GM23248 (cell line): ENCODE results near the gene ABLIM1. TPM values are rescaled to one million over a fixed set of nuclear protein-coding genes. Genes with fewer than 3 reads are reported as not detected.

ENCODE experiments used
- DNase-seq: peaks from one replicate; pipeline ENCODE4 v3.0.0-alpha.2; 2015
- H2AFZ ChIP-seq: fragments of 200-600 bp; sonication (generic); 2 replicates; pipeline ENCODE4 v1.6.1; 2016; ENCODE audit warnings: antibody characterized with exemption
- H3F3A ChIP-seq: fragments of 200-600 bp; sonication (generic); 2 replicates; pipeline ENCODE4 v1.6.1; 2016; ENCODE audit warnings: mild to moderate bottlenecking, antibody characterized with exemption, mixed run types; ENCODE audit not compliant: insufficient read depth
- H3K27ac ChIP-seq: fragments of 200-600 bp; sonication (generic); 2 replicates; pipeline ENCODE4 v1.5.1; 2016; ENCODE audit warnings: mild to moderate bottlenecking
- H3K27me3 ChIP-seq: fragments of 200-600 bp; sonication (generic); replicated peaks from 2 replicates; pipeline ENCODE4 v1.6.1; 2016; ENCODE audit warnings: mild to moderate bottlenecking; ENCODE audit not compliant: insufficient read depth
- H3K36me3 ChIP-seq: fragments of 200-600 bp; sonication (generic); 2 replicates; pipeline ENCODE4 v1.6.1; 2016; ENCODE audit warnings: low read depth, mild to moderate bottlenecking
- H3K4me1 ChIP-seq: fragments of 200-600 bp; sonication (generic); 2 replicates; pipeline ENCODE4 v1.6.1; 2016; ENCODE audit warnings: mild to moderate bottlenecking; ENCODE audit not compliant: insufficient read depth
- H3K4me2 ChIP-seq: fragments of 200-600 bp; sonication (generic); one replicate; pipeline ENCODE4 v1.6.1; 2016; ENCODE audit warnings: mild to moderate bottlenecking; ENCODE audit not compliant: unreplicated experiment
- H3K4me3 ChIP-seq: fragments of 200-600 bp; sonication (generic); 2 replicates; pipeline ENCODE4 v1.5.1; 2016; ENCODE audit warnings: mild to moderate bottlenecking
- H3K79me2 ChIP-seq: fragments of 200-600 bp; sonication (generic); 2 replicates; pipeline ENCODE4 v1.6.1; 2016; ENCODE audit warnings: mild to moderate bottlenecking; ENCODE audit not compliant: insufficient read depth
- H3K9ac ChIP-seq: fragments of 200-600 bp; sonication (generic); 2 replicates; pipeline ENCODE4 v1.6.1; 2016; ENCODE audit warnings: mild to moderate bottlenecking
- H3K9me2 ChIP-seq: fragments of 200-600 bp; sonication (generic); 2 replicates; pipeline ENCODE4 v1.6.1; 2016; ENCODE audit warnings: mixed run types, mild to moderate bottlenecking, moderate library complexity; ENCODE audit not compliant: insufficient read depth
- H3K9me3 ChIP-seq: fragments of 200-600 bp; sonication (generic); one replicate; pipeline ENCODE4 v1.6.1; 2017; ENCODE audit warnings: low read depth
- H4K20me1 ChIP-seq: fragments of 200-600 bp; sonication (generic); 2 replicates; pipeline ENCODE4 v1.6.0; 2016; ENCODE audit not compliant: insufficient read depth
- EZH2 ChIP-seq: fragments of 200-600 bp; sonication (generic); IDR thresholded peaks from 2 replicates; pipeline ENCODE4 v1.6.1; 2018; ENCODE audit warnings: antibody characterized with exemption, mild to moderate bottlenecking; ENCODE audit not compliant: insufficient read depth, poor library complexity, severe bottlenecking
- EZH2phosphoT487 ChIP-seq: fragments of 200-600 bp; sonication (generic); IDR thresholded peaks from 2 replicates; pipeline ENCODE4 v1.6.1; 2018; ENCODE audit warnings: antibody characterized with exemption, moderate library complexity, mild to moderate bottlenecking, low read depth; ENCODE audit not compliant: insufficient read depth
- WGBS, 2 experiments: methylation state at CpG; one replicate each; pipeline ENCODE4 v1.1.6; 2015 to 2017; ENCODE audit warnings: low lambda C conversion rate in 2 of 2, low coverage in 1 of 2; ENCODE audit errors: missing lambda C conversion rate in 2 of 2; 5-methylcytosine and 5-hydroxymethylcytosine counted together
- in situ Hi-C: fragments of 300-500 bp; cut with MboI; formaldehyde crosslinking; loops from 2 replicates; pipeline ENCODE4 v1.15.0; 2020
- polyA plus RNA-seq: library from polyadenylated mRNA; unstranded; fragments of >200 nt; fragmentation: Nextera tagmentation; extraction: Ambion mirVana; gene quantifications from 2 replicates; pipeline ENCODE4 v1.2.1, GENCODE V29; 2016
- total RNA-seq: library from RNA; depleted of rRNA; stranded (reverse); fragments of >200 nt; shearing (Covaris generic); gene quantifications from 2 replicates; pipeline ENCODE4 v1.2.3, GENCODE V29; 2014

Gene ABLIM1
- total and polyA plus RNA-seq, 2 experiments from 2014 or later: 0.54 to 0.78 TPM

DNA sequence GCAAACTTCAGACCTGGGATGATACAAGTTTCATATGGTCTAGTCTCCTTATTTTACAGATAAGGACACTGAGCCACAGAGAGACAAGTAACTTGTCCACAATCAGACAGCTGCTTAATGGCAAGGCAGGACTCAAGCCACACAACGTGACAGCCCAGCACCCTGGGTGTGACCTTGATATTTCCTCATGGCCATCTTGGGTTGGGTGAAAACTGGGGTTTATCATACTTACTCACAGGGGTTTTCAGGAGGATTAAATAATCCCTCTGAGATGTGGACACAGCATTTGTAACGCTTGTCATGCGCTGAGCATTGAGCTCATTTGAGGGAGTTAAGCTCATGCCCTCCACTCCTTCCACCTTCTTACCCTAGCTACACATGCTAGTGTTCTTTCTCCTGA lies 58.0 kb downstream of the ABLIM1 start:
- TF ChIP-seq EZH2phosphoT487: no peak
- TF ChIP-seq EZH2: no peak
- H3K27me3 ChIP-seq: peaks cover 10% of the 10 kb centered on the region; the same call in 1 of the 2 replicates
- H3K36me3 ChIP-seq: no peaks in the 10 kb centered on the region
- WGBS, 2 experiments: 68 to 75% methylated on average over 3 of the region's 3 CpGs
- H4K20me1 ChIP-seq: no peaks in the 10 kb centered on the region
- no peaks in the 10 kb centered on the region for H3K4me1 ChIP-seq
- no peak overlapping the region for H3K27ac ChIP-seq
- no peaks in the 10 kb centered on the region for H3K9me2 ChIP-seq
- H3K9ac ChIP-seq: no peak overlapping the region
- in situ Hi-C loops: no loop called here
- H3K4me2 ChIP-seq: no peak overlapping the region
- H2AFZ ChIP-seq: no peak overlapping the region
- H3K79me2 ChIP-seq: no peaks in the 10 kb centered on the region
- H3K9me3 ChIP-seq: no peaks in the 10 kb centered on the region
- H3F3A ChIP-seq: no peaks in the 10 kb centered on the region
- no peak for DNase-seq
- no peak overlapping the region for H3K4me3 ChIP-seq

DNA sequence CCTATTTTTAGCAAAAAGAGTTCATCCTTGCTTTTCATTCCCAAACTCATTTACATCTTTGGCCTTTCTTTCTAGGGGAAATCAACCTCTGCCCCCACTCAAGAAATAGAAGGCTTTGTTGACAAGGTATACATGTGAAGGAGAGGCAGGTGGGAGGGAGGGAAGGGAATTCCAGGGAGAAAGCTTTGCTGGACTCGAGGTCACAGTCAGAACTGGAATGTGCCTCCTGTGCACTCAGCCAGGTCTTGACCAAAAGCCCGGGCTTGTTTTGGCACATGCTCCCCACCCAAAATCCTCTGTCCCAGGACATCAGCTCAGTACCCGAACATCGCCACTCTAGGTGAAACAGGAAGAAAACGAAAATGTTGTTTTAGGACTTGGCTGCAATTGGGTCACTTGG lies 61.3 kb downstream of the ABLIM1 start:
- H3K27ac ChIP-seq: no peak overlapping the region
- in situ Hi-C loops: no loop called here
- no peak overlapping the region for H3K4me3 ChIP-seq
- DNase-seq: no peak
- no peaks in the 10 kb centered on the region for H3K4me1 ChIP-seq
- no peak overlapping the region for H3K4me2 ChIP-seq
- TF ChIP-seq EZH2 (no peak), EZH2phosphoT487 (no peak)
- H3K9me2 ChIP-seq: no peaks in the 10 kb centered on the region
- no peaks in the 10 kb centered on the region for H3K9me3 ChIP-seq
- H3K9ac ChIP-seq: no peak overlapping the region
- H4K20me1 ChIP-seq: no peaks in the 10 kb centered on the region
- H2AFZ ChIP-seq: no peak overlapping the region
- no peaks in the 10 kb centered on the region for H3K27me3 ChIP-seq
- H3K36me3 ChIP-seq: no peaks in the 10 kb centered on the region
- no peaks in the 10 kb centered on the region for H3K79me2 ChIP-seq
- H3F3A ChIP-seq: no peaks in the 10 kb centered on the region
- WGBS, 2 experiments: 48 to 59% methylated on average over 5 of the region's 5 CpGs

DNA sequence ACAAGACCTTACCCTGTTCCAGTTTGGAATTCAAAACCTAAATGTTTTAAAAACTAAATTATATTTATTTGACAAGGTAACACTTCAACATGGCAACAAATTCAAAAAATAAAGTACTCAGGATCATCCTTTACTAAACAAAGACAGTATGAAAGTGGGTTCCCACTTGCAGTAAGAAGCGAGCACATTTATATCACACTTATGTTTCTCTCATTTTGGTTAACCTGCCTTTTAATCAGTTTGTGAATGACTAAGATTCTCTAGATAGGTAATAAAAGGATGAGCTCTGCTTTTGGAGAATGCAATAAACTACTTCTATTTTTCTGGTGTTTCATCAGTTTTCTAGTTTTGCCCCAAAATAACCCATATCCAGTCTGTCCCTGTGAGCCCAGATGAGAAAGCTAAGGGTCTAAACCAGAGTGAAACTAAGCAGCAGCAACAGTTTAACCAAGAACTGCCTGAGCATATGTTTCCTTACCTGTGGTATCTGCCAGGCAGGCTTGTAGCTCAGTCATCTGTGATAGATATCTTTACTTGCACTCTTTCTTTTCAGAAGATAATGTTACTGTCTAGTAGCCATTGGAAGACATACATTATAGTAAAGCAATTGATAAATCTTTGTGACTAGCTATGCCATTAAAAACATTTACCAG lies 64.1 kb downstream of the ABLIM1 start:
- Histone ChIP-seq H3K4me1 (no peaks in the 10 kb centered on the region), H3K9me2 (no peaks in the 10 kb centered on the region), H3F3A (no peaks in the 10 kb centered on the region), H3K4me3 (no peak overlapping the region), H3K27me3 (no peaks in the 10 kb centered on the region), H3K4me2 (no peak overlapping the region), H4K20me1 (no peaks in the 10 kb centered on the region), H3K36me3 (no peaks in the 10 kb centered on the region), H2AFZ (no peak overlapping the region), H3K27ac (no peak overlapping the region), H3K9me3 (no peaks in the 10 kb centered on the region), H3K9ac (no peak overlapping the region), H3K79me2 (no peaks in the 10 kb centered on the region)
- WGBS, 2 experiments: 64 to 65% methylated on average over 1 of the region's 1 CpG
- TF ChIP-seq EZH2phosphoT487: no peak
- TF ChIP-seq EZH2: no peak
- in situ Hi-C loops: no loop called here
- no peak for DNase-seq

DNA sequence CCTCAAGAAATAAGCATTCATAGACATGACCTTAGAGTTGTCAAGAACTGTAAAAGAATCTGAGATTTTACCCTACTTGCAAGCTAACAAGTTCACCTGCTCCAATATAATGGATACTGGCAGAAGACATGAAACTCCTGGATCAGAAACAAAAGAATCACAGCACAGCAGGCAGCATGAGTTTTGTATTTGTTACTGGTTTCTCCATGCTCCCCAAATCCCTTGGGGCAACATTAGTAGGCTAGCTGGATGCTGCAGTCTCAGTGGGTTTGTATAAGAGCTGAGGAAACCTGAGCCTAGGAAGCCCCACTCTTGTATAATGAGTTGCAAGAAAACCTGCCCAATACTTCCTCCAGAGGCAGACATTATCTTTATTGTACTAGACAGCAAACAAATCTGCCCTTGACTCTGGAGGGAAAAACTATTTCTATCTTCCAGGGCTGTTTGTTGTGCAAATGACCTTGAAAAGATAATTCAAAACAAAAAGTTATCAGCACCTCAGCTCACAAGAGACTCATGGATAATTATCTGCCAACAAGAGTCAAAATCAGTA lies 64.8 kb downstream of the ABLIM1 start:
- Histone ChIP-seq H3K27ac (no peak overlapping the region), H3F3A (no peaks in the 10 kb centered on the region), H3K9me3 (no peaks in the 10 kb centered on the region), H3K36me3 (no peaks in the 10 kb centered on the region), H2AFZ (no peak overlapping the region), H3K4me2 (no peak overlapping the region), H3K9ac (no peak overlapping the region), H3K9me2 (no peaks in the 10 kb centered on the region), H3K79me2 (no peaks in the 10 kb centered on the region), H3K27me3 (no peaks in the 10 kb centered on the region), H3K4me1 (no peaks in the 10 kb centered on the region), H3K4me3 (no peak overlapping the region), H4K20me1 (no peaks in the 10 kb centered on the region)
- in situ Hi-C loops: no loop called here
- no peak for TF ChIP-seq EZH2phosphoT487
- TF ChIP-seq EZH2: no peak
- DNase-seq: no peak

DNA sequence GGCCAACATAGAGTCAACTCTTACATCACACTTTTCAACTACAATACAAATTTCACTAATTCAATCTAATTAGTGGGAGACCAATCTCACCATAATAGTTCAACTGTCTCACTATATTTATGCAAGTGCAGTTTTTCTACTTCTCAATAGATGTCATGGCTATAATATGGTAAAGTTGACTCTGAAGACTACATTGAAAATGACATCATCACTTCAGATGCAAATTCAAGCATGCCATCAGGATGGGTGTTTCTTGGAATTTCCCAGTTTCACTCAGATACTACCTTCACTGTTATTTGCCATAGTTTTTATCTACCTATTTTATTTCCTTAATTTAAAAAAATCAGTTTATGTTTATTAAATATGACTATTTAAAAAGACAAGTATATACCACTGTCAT lies 67.1 kb downstream of the ABLIM1 start:
- Histone ChIP-seq H3K9ac (no peak overlapping the region), H4K20me1 (no peaks in the 10 kb centered on the region), H3K4me3 (no peak overlapping the region), H3K4me1 (no peaks in the 10 kb centered on the region), H3K9me3 (no peaks in the 10 kb centered on the region), H3F3A (no peaks in the 10 kb centered on the region), H3K79me2 (no peaks in the 10 kb centered on the region), H3K27ac (no peak overlapping the region), H3K36me3 (no peaks in the 10 kb centered on the region), H3K4me2 (no peak overlapping the region), H2AFZ (no peak overlapping the region), H3K9me2 (no peaks in the 10 kb centered on the region), H3K27me3 (no peaks in the 10 kb centered on the region)
- DNase-seq: no peak
- TF ChIP-seq EZH2: no peak
- no peak for TF ChIP-seq EZH2phosphoT487
- in situ Hi-C loops: no loop called here
